ENCODE data around the gene SDC3.

GRCh38 chr1:30878559-30878958 lies 30.0 kb downstream of the SDC3 start:
- TF ChIP-seq EZH2 (IDR thresholded peaks at IDR 0.05; ENCODE audit: low read length, unreplicated experiment) (no peak), CTCF (conservative IDR thresholded peaks at IDR 0.05; ENCODE audit: low read depth, low read length) (no peak)
